HG03432 (cell line): Measurements from ENCODE around the gene ANKZF1.

ENCODE experiments used
- ATAC-seq: cut with Tn5 transposase; IDR thresholded peaks from one replicate; pipeline ENCODE4 v1.9.1; 2021; ENCODE audit warnings: mild to moderate bottlenecking, moderate library complexity; ENCODE audit not compliant: unreplicated experiment

Gene ANKZF1

GRCh38 chr2:219207884-219208740, 21.5 kb upstream of the ANKZF1 start:
- no peak for ATAC-seq

GRCh38 chr2:219209236-219210195, 20.1 kb upstream of the ANKZF1 start:
- ATAC-seq = no peak

- no peak for ATAC-seq
Measured at GRCh38 chr2:219210196-219210885, 19.3 kb upstream of the ANKZF1 start.

- ATAC-seq = no peak
Measured at GRCh38 chr2:219210886-219211362, 18.7 kb upstream of the ANKZF1 start.

GRCh38 chr2:219213026-219213415, 16.6 kb upstream of the ANKZF1 start:
- no peak for ATAC-seq

- ATAC-seq = no peak
Measured at GRCh38 chr2:219213486-219214071, 16.0 kb upstream of the ANKZF1 start.

- no peak for ATAC-seq
Measured at GRCh38 chr2:219214141-219214540, 15.5 kb upstream of the ANKZF1 start.

GRCh38 chr2:219214786-219215185, 14.8 kb upstream of the ANKZF1 start:
- ATAC-seq = no peak

GRCh38 chr2:219215871-219216534, 13.6 kb upstream of the ANKZF1 start:
- no peak for ATAC-seq

- no peak for ATAC-seq
Measured at GRCh38 chr2:219216535-219216915, 13.1 kb upstream of the ANKZF1 start.

- ATAC-seq = no peak
Measured at GRCh38 chr2:219218217-219218731, 11.3 kb upstream of the ANKZF1 start.

GRCh38 chr2:219218732-219219701, 10.6 kb upstream of the ANKZF1 start, which contains the start of gene ABCB6:
ABCB6 (minus strand) TSS chr2:219218958; CDS start chr2:219218673, 285 bp downstream.
- peak; percentile 82 for ATAC-seq

- ATAC-seq = no peak
Measured at GRCh38 chr2:219219784-219220532, 9.6 kb upstream of the ANKZF1 start.

GRCh38 chr2:219220652-219221402, 8.8 kb upstream of the ANKZF1 start:
- no peak for ATAC-seq

- ATAC-seq = no peak
Measured at GRCh38 chr2:219221957-219222518, 7.6 kb upstream of the ANKZF1 start.

- ATAC-seq = no peak
Measured at GRCh38 chr2:219223831-219224610, 5.6 kb upstream of the ANKZF1 start.
